ENCODE results near the gene TLK2.

DNA sequence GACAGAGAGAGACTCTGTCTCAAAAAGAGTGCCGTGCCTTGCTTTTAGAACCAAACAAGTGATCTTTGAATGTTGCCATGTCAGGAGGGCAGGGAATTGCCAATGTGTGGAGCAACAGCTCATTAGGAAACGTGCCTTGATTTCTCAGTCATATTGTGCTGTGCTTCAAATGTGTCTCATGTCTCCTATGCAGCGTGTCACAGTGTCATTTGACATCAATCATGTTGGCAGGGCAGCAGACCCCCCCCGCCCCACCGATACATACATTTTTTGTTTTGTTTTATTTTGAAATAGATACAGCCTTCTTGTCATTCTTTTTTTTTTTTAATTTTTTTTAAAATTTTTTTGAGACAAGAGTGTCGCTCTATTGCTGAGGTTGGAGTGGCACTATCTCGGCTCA, 170.9 kb downstream of the TLK2 start:
- TF ChIP-seq EZH2phosphoT487 (IDR thresholded peaks at IDR 0.05; ENCODE audit: borderline replicate concordance, low read depth, low read length), result no peak
- TF ChIP-seq, protein P1, sequence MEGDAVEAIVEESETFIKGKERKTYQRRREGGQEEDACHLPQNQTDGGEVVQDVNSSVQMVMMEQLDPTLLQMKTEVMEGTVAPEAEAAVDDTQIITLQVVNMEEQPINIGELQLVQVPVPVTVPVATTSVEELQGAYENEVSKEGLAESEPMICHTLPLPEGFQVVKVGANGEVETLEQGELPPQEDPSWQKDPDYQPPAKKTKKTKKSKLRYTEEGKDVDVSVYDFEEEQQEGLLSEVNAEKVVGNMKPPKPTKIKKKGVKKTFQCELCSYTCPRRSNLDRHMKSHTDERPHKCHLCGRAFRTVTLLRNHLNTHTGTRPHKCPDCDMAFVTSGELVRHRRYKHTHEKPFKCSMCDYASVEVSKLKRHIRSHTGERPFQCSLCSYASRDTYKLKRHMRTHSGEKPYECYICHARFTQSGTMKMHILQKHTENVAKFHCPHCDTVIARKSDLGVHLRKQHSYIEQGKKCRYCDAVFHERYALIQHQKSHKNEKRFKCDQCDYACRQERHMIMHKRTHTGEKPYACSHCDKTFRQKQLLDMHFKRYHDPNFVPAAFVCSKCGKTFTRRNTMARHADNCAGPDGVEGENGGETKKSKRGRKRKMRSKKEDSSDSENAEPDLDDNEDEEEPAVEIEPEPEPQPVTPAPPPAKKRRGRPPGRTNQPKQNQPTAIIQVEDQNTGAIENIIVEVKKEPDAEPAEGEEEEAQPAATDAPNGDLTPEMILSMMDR (conservative IDR thresholded peaks at IDR 0.05; ENCODE audit: low read length), result no peak

Measured in OCI-LY7 (cell line).